GM19193 (cell line): ENCODE results near the gene PRKACA.

Source experiments
- POLR2A ChIP-seq: IDR thresholded peaks from 4 replicates; pipeline ENCODE4 v1.6.1; 2011; ENCODE audit not compliant: insufficient read depth, insufficient read length; ENCODE audit errors: extremely low read depth

PRKACA gene

DNA sequence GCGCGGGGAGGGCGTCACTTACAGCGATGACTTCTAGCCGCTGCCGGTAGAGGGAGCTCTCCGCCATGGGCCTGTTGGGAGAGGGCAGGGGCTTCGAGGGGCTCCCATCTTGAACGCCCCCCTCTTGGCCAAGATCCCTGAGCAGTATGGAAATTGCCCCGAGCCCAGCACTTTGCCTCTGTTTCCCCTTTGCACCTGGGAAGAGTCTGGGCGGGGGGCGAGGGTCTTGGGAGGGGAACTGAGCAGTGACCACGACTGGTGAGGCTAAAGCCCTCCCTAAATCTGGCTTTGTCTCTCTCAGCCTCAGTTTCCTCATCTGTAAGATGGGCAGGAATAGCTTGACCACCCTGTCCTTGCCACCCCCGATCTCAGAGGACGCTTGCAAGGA, 58.5 kb downstream of the PRKACA start:
- TF ChIP-seq POLR2A, result no peak

DNA sequence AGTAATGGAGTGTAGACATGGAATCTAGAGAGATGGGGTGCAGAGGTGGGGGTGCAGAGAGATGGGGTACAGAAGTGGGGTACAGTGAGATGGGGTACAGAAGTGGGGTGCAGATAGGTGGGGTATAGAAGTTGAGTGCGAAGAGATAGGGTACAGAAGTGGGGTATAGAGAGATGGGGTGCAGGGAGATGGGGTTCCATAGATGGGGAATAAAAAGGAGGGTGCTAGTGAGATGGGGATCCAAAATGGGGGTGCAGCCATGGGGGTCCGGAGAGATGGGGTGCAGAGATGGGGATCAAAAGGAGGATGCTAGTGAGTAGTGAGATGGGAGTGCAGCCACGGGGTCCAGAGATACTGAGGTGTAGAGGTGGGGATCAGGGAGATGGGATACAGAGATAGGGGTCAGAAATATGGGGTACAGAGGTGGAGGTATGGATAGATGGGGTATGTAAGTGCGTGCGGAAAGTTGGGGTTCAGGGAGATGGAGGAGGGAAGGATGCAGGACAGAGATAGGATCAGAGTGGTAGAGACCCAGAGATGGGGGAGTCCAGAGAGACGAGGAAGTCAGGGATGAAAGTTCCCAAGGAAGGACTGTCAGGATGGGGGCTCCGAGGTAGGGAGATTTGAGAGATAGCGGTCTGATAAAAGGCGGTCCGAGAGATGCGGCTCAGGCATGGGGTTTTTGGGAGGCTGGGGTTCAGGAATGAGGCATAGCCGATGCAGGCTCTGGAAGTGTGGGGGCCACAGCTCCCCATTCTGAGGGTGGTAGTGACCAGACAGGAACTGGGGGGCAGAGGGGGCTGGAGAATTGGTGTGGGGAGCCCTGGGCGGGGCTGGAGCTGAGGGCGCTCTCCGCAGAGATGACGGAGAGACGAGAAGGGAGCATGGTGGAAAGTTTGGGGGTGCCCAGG, 59.1 kb downstream of the PRKACA start:
- TF ChIP-seq POLR2A, result no peak

DNA sequence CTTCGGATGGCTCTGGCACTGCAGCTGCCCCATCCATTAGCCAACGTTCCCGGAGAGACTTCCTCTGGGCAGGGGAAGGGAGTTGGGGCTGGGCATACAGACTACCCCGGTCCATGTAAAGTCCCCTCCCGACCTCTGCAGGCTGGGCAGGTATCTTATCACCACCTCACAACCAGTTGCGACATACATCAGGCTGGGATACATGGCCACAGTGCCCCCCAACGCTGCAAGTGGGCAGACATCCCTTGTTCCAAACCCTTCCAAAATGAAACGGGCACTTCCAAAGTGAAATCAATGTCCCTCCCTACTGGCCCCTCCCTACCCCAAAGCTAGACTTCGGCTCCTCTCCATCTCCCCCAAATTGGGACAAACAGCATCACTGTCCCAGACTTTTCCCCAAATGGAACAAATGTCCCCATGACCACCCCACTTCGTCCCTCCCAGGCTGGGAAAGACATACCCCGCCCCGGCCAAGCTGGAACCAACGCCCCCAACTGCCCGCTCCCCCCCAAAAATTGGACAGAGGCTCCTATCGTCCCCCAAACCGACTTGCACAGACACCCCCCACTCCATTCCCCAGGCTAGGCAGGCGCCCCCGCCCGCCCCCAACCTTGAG, 60.7 kb downstream of the PRKACA start:
- TF ChIP-seq POLR2A, result no peak

GRCh38 chr19:14056069-14056666, 61.4 kb downstream of the PRKACA start:
- TF ChIP-seq POLR2A, result no peak

GRCh38 chr19:14055396-14055795, 62.2 kb downstream of the PRKACA start:
- TF ChIP-seq POLR2A, result no peak

DNA sequence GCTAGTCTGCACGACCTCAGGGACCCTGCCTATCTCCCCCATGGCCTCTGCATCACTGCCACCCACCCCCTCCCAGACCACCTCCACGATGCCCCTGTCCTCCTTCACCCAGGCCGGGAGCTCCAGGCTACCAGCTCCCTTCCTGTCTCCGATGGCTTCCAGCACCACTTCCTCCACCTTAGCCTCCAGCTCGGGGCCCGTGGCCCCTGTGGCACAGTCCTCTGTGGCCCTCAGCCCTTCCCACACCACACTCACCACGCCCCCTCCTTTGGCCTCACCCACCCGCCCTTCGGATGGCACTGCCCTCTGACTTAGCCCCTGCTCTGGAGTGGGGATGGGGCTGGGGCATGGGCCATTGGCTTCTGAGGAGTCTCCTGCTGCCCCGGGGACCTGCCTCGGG, 62.8 kb downstream of the PRKACA start:
- TF ChIP-seq POLR2A, result no peak

- no peak for TF ChIP-seq POLR2A
Observed at GRCh38 chr19:14054099-14054498, 63.5 kb downstream of the PRKACA start.

- TF ChIP-seq POLR2A, result no peak
Observed at GRCh38 chr19:14053500-14053899, 64.1 kb downstream of the PRKACA start.

GRCh38 chr19:14053032-14053431, 64.5 kb downstream of the PRKACA start:
- TF ChIP-seq POLR2A, result no peak

DNA sequence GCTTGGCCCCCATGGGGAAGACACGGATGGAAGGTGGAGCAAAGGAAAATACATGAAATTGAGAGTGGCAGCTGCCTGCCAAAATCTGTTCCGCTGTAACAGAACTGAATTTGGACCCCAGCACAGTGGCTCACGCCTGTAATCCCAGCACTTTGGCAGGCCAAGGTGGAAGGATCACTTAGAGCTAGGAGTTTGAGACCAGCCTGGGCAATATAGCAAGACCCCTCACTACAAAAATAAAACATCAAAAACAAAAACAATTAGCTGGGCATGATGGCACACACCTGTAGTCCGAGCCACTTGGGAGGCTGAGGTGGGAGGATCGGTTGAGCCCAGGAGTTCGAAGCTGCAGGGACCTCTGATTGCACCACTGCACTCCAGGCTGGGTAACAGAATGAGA, 65.1 kb downstream of the PRKACA start:
- TF ChIP-seq POLR2A, result no peak

DNA sequence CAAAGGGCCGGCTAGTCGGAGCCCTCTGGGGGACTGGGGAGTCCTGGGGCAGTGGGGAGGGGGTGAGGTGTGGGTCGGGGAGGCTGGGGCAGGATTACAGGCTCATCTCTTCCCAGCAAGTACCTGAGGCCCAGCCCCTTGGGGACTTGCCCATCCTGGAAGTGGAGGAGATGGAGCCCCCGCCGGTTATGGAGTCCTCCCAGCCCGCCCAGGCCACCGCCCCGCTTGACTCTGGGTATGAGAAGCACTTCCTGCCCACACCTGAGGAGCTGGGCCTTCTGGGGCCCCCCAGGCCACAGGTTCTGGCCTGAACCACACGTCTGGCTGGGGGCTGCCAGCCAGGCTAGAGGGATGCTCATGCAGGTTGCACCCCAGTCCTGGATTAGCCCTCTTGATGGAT, 65.6 kb downstream of the PRKACA start:
- TF ChIP-seq POLR2A, result no peak

GRCh38 chr19:14050512-14050911, 67.0 kb downstream of the PRKACA start:
- TF ChIP-seq POLR2A, result no peak

DNA sequence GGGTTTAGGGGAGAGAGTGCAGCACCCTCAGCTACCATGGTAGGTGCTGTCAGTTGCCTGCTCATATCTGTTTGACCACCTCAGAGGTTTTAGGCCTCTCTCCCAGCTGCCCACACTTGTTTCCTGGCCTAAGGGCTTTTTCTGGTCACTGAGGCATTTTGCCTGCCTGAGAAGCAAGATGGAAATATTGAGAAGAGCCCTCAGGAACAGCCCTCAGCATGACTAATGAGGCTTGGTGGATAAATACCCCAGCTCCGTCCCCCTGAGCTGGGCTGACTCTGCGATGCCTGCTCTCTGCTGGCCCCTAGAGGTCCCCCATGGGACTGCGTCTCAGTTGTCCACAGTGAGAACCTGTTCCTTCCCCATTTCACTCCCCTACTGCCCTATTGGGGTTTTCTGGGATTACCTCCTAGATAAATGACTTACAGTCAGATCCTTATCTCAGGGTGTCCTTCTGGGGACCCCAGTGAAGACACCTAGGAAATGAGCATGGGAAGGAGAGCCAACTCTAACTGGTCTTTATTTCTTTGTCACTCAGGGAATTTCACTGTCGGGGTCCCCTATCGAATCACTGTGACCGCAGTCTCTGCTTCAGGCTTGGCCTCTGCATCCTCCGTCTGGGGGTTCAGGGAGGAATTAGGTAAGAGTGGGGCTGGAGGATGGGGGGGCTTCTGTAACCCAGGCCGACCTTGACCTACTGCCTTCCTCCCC, 69.0 kb downstream of the PRKACA start:
- no peak for TF ChIP-seq POLR2A
